ENCODE results near the gene ARID1B. TPM values are rescaled to one million over a fixed set of nuclear protein-coding genes. Genes with fewer than 3 reads are reported as not detected.

Gene ARID1B
- total RNA-seq, 4 donors from 2014 or later: 87.1 to 194 (median 115) TPM

DNA sequence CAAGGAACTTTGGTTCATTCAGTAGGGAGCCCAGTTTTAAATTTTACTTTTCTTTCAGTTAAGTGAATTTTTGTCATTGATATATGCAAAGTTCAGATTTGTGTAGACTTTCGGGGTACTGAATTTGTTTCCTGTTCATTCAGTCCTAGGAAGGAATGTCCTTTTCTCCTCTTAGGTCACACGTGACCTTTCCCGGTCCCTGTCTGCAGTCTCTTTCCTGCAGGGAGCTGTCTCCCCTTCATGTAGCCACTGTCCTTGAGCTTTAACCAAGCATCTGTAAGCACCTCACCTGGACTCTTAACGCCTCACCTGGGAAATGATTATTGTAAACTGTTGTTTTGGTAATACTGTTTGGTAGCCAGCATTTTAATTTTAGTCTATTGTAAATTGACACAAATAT lies 190.7 kb downstream of the ARID1B start:
- intact Hi-C loops (cut with DNase I; ENCODE audit: low total_unique reads) (no loop called here), in situ Hi-C loops (cut with MboI; ENCODE audit: low pct_ligation_motif_present in 1 of 4, low pct_unique_long_range_greater_than_20kb in 1 of 4, low sequenced_read_pairs in 3 of 4) (no loop called here)

DNA sequence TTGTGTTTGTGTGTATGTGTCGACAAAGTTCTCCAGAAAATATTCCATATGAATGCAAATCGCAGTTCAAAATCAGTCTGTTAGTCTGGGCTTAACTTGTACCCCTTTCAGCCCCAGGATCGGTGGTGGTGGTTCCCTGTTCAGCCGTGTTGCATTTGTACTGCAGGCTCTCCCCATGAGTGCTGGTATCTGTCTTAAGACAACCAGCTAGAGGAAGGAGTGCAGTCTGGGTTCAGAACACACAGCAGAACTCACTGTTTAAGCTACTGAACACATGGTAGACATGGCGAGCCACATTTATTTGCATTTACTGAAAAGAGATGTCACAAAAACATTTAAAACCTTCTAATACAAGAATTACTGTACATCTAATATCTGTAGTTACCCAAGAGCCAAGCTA lies 192.1 kb downstream of the ARID1B start:
- H3K9me3 ChIP-seq: no peaks in the 10 kb centered on the region
- H3K27me3 ChIP-seq: no peaks in the 10 kb centered on the region
- DNase-seq: no peak
- WGBS, 2 donors (ENCODE audit: low coverage in 1 of 2): 87% methylated on average over 4 to 5 of the region's 5 CpGs
- H3K4me3 ChIP-seq: no peak overlapping the region
- TF ChIP-seq POLR2AphosphoS5 (IDR thresholded peaks at IDR 0.05) (no peak), POLR2A (IDR thresholded peaks at IDR 0.05) (no peak), EP300 (IDR thresholded peaks at IDR 0.05; ENCODE audit: low read depth) (no peak)
- TF ChIP-seq, protein P1, sequence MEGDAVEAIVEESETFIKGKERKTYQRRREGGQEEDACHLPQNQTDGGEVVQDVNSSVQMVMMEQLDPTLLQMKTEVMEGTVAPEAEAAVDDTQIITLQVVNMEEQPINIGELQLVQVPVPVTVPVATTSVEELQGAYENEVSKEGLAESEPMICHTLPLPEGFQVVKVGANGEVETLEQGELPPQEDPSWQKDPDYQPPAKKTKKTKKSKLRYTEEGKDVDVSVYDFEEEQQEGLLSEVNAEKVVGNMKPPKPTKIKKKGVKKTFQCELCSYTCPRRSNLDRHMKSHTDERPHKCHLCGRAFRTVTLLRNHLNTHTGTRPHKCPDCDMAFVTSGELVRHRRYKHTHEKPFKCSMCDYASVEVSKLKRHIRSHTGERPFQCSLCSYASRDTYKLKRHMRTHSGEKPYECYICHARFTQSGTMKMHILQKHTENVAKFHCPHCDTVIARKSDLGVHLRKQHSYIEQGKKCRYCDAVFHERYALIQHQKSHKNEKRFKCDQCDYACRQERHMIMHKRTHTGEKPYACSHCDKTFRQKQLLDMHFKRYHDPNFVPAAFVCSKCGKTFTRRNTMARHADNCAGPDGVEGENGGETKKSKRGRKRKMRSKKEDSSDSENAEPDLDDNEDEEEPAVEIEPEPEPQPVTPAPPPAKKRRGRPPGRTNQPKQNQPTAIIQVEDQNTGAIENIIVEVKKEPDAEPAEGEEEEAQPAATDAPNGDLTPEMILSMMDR (IDR thresholded peaks at IDR 0.05): no peak
- H3K4me1 ChIP-seq: peaks cover under 1 to 15% (median 9%) of the 10 kb centered on the region in 4 donors
- no peak overlapping the region for H3K27ac ChIP-seq
- H3K36me3 ChIP-seq: no peaks in the 10 kb centered on the region
- in situ Hi-C loops (cut with MboI; ENCODE audit: low pct_ligation_motif_present in 1 of 4, low pct_unique_long_range_greater_than_20kb in 1 of 4, low sequenced_read_pairs in 3 of 4): no loop called here
- intact Hi-C loops (cut with DNase I; ENCODE audit: low total_unique reads): no loop called here

More for the DNA sequence above, 190.7 kb downstream of the ARID1B start:
- H3K9me3 ChIP-seq: no peaks in the 10 kb centered on the region
- H3K4me3 ChIP-seq: no peak overlapping the region
- H3K36me3 ChIP-seq: no peaks in the 10 kb centered on the region
- peaks cover 5 to 11% (median 11%) of the 10 kb centered on the region in 4 donors for H3K4me1 ChIP-seq
- no peak overlapping the region for H3K27ac ChIP-seq
- WGBS, 2 donors (ENCODE audit: low coverage in 1 of 2): 96 to 100% methylated on average over 3 to 4 of the region's 4 CpGs
- TF ChIP-seq POLR2AphosphoS5 (IDR thresholded peaks at IDR 0.05) (no peak), POLR2A (IDR thresholded peaks at IDR 0.05) (no peak), EP300 (IDR thresholded peaks at IDR 0.05; ENCODE audit: low read depth) (no peak)
- TF ChIP-seq, protein P1 (IDR thresholded peaks at IDR 0.05): no peak
- H3K27me3 ChIP-seq: no peaks in the 10 kb centered on the region
- no peak for DNase-seq

DNA sequence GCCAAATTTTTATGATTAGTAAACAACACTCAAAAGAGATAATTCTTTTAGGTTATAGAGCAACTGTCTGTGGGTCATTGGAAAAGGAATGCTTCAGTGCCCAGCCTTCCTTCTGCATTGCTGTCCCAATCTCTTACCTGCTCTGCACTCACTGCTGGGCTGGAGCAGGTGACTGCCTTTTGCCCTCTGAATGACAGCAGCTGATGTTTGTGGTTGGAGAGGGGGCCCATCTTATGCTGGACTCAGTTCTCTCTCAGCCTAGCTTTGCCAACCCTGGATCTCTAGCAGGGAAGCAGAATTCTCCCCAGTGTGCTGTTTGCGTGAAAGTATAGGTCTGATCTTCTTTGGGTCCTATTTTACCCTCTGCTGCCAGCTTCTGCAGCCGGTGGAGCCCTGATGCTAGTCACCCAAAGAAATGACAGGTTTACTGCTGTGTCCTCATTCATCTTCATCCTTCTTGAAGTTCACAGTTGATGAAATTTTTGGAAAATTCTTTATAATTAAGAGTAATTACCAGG lies 193.5 kb downstream of the ARID1B start:
- Histone ChIP-seq H3K36me3 (no peaks in the 10 kb centered on the region), H3K27me3 (no peaks in the 10 kb centered on the region), H3K9me3 (no peaks in the 10 kb centered on the region), H3K4me3 (no peak overlapping the region), H3K4me1 (peaks cover 0 to 24% (median 9%) of the 10 kb centered on the region in 4 donors), H3K27ac (no peak overlapping the region)
- DNase-seq: no peak
- in situ Hi-C loops (cut with MboI; ENCODE audit: low pct_ligation_motif_present in 1 of 4, low pct_unique_long_range_greater_than_20kb in 1 of 4, low sequenced_read_pairs in 3 of 4): no loop called here
- intact Hi-C loops (cut with DNase I; ENCODE audit: low total_unique reads): no loop called here
- TF ChIP-seq EP300 (IDR thresholded peaks at IDR 0.05; ENCODE audit: low read depth) (no peak), POLR2AphosphoS5 (IDR thresholded peaks at IDR 0.05) (no peak), POLR2A (IDR thresholded peaks at IDR 0.05) (no peak)
- TF ChIP-seq, protein P1 (IDR thresholded peaks at IDR 0.05): no peak
- WGBS, 2 donors (ENCODE audit: low coverage in 1 of 2): 89% methylated on average over 2 of the region's 2 CpGs; no CpG with 5 or more reads in 1 of the 2 donors

DNA sequence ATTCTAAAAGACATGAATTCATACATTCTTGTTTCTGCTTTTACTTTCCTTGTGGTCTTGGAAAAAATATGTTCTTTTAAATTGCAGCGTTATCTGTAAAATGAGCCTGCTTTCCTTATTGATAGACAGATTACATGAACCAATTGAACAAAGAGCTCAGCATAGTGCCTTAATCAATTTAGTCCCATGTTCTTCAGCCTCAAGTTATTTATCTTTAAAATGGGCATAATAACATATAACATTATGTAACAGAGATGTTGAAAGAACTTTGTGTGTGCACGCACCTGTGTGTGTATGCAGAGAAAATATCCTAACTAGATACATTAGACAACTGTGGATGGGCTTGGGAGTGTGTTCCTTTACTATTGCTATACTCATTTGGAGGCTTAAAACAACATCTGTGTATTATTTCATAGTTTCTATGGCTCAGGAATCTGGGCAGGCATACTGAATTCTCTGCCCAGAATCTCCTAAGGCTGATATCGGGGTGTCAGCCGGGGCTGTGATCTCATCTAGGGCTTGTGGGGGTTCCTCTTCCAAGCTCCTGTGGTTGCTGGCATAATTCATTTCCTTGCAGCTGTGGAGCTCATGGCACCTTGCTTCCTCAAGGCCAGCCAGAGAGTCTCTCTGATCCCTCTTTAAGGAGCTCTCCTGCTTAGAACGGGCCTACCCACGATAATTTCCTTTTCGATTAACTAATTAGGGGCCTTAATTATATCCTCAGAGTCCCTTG lies 194.1 kb downstream of the ARID1B start:
- 75 to 84% methylated on average over 5 to 7 of the region's 7 CpGs for WGBS, 2 donors (ENCODE audit: low coverage in 1 of 2)
- H3K27me3 ChIP-seq: no peaks in the 10 kb centered on the region
- intact Hi-C loops (cut with DNase I; ENCODE audit: low total_unique reads) (no loop called here), in situ Hi-C loops (cut with MboI; ENCODE audit: low pct_ligation_motif_present in 1 of 4, low pct_unique_long_range_greater_than_20kb in 1 of 4, low sequenced_read_pairs in 3 of 4) (no loop called here)
- no peak overlapping the region for H3K27ac ChIP-seq
- TF ChIP-seq POLR2AphosphoS5 (IDR thresholded peaks at IDR 0.05) (no peak), POLR2A (IDR thresholded peaks at IDR 0.05) (no peak), EP300 (IDR thresholded peaks at IDR 0.05; ENCODE audit: low read depth) (no peak)
- TF ChIP-seq, protein P1 (IDR thresholded peaks at IDR 0.05): no peak
- H3K36me3 ChIP-seq: no peaks in the 10 kb centered on the region
- DNase-seq: no peak
- H3K4me3 ChIP-seq: no peak overlapping the region
- peaks cover 0 to 30% (median 9%) of the 10 kb centered on the region in 4 donors for H3K4me1 ChIP-seq
- H3K9me3 ChIP-seq: no peaks in the 10 kb centered on the region

Measured in transverse colon (tissue), 4 donors.